HepG2 (cell line): Measurements from ENCODE around the gene ZNF507. TPM values are rescaled to one million over a fixed set of nuclear protein-coding genes. Genes with fewer than 3 reads are reported as not detected.

Experiments
- ATAC-seq: fragments of 200-7000 bp; cut with Tn5 transposase; 3 replicates; pipeline ENCODE4 v1.9.1; 2020; ENCODE audit warnings: mild to moderate bottlenecking, moderate library complexity
- BruUV-seq: library from RNA; stranded (reverse); fragments of 400-500 nt; replicated peaks from 2 replicates; lab custom pipeline; 2021; lab: Mats Ljungman, UMichigan
- CTCF ChIA-PET: fragments of 300-600 bp; formaldehyde crosslinking; extraction: SDS; loops from one replicate; lab custom pipeline; 2021; ENCODE audit warnings: low total read pairs, inconsistent platforms, low intra/inter-chr PET ratio; lab: Yijun Ruan, JAX
- POLR2A ChIA-PET: fragments of 350-600 bp; sonication (Branson Sonifier 250); formaldehyde crosslinking; loops from one replicate; lab custom pipeline; 2020; ENCODE audit warnings: antibody characterized with exemption, inconsistent platforms; lab: Yijun Ruan, JAX
- DNase-seq: peaks from one replicate; pipeline ENCODE4 v3.0.0-alpha.2; 2015; ENCODE audit warnings: low spot score
- FAIRE-seq: peaks from 3 replicates; lab custom pipeline; 2011; peaks lifted over from hg19 to GRCh38; lab: Jason Lieb, UNC
- H2AFZ ChIP-seq: one replicate; pipeline ENCODE4 v1.6.1; 2011; ENCODE audit warnings: low read length, inconsistent platforms
- H3K27ac ChIP-seq: fragments of 300-600 bp; 3 replicates; pipeline ENCODE4 v1.8.0; 2011; ENCODE audit warnings: mixed run types, mild to moderate bottlenecking, mixed read lengths, low read length, inconsistent platforms; ENCODE audit not compliant: insufficient read depth; ENCODE audit errors: extremely low read length
- H3K27me3 ChIP-seq, 2 experiments: fragments of 200-600 bp in 1 of 2; 2 replicates in 1 of 2; 3 replicates in 1 of 2; pipeline versions ENCODE4 v1.6.0 to v1.8.0; 2011; ENCODE audit warnings: low read length in 2 of 2, mild to moderate bottlenecking in 2 of 2, moderate library complexity in 2 of 2, inconsistent platforms in 1 of 2; ENCODE audit not compliant: insufficient read depth in 2 of 2, control insufficient read depth in 1 of 2
- H3K36me3 ChIP-seq, 2 experiments: fragments of 200-600 bp in 1 of 2; replicated peaks in 1 of 2; 2 replicates in 1 of 2; 3 replicates in 1 of 2; pipeline versions ENCODE4 v1.5.1 to v1.8.0; 2011; ENCODE audit warnings: low read length in 2 of 2, inconsistent platforms in 1 of 2; ENCODE audit not compliant: insufficient read depth in 2 of 2, control insufficient read depth in 1 of 2
- H3K4me1 ChIP-seq: 2 replicates; pipeline ENCODE4 v1.5.1; 2012; ENCODE audit warnings: low read length, inconsistent platforms; ENCODE audit not compliant: insufficient read depth
- H3K4me2 ChIP-seq: 2 replicates; pipeline ENCODE4 v1.6.0; 2011; ENCODE audit warnings: low read depth, low read length, inconsistent platforms
- H3K4me3 ChIP-seq, 3 experiments: fragments of 200-600 bp in 1 of 3; sonication (generic), shearing (Covaris generic) in 1 of 3; replicated peaks in 1 of 3; 2 replicates each; pipeline ENCODE4 v1.5.1; 2011 to 2016; ENCODE audit warnings: low read length in 3 of 3, inconsistent platforms in 2 of 3, low read depth in 2 of 3, mild to moderate bottlenecking in 2 of 3, control low read depth in 1 of 3, mixed read lengths in 1 of 3; ENCODE audit not compliant: insufficient read depth in 1 of 3
- H3K79me2 ChIP-seq: one replicate; pipeline ENCODE4 v1.6.1; 2011; ENCODE audit warnings: low read length, inconsistent platforms; ENCODE audit not compliant: insufficient read depth
- H3K9ac ChIP-seq: 2 replicates; pipeline ENCODE4 v1.6.0; 2011; ENCODE audit warnings: mild to moderate bottlenecking, low read depth, low read length, inconsistent platforms; ENCODE audit not compliant: insufficient read depth
- H3K9me3 ChIP-seq: 2 replicates; pipeline ENCODE4 v1.5.1; 2012; ENCODE audit warnings: mild to moderate bottlenecking, low read length
- H4K20me1 ChIP-seq: 2 replicates; pipeline ENCODE4 v1.6.0; 2011; ENCODE audit warnings: inconsistent platforms, mild to moderate bottlenecking, low read length, moderate library complexity; ENCODE audit not compliant: insufficient read depth
- MLXIP ChIP-seq: sonication (generic); formaldehyde crosslinking; IDR thresholded peaks from 2 replicates; pipeline ENCODE4 v1.9.0; 2021; ENCODE audit warnings: missing genetic modification reagents, borderline replicate concordance
- ZNF18 ChIP-seq: sonication (generic); formaldehyde crosslinking; IDR thresholded peaks from 2 replicates; pipeline ENCODE4 v1.8.0; 2022; ENCODE audit warnings: mild to moderate bottlenecking, missing genetic modification reagents; ENCODE audit not compliant: insufficient replicate concordance
- WGBS: methylation state at CpG from one replicate; pipeline ENCODE4 v1.1.6; 2017; ENCODE audit warnings: low lambda C conversion rate; 5-methylcytosine and 5-hydroxymethylcytosine counted together
- in situ Hi-C: cut with HindIII; loops from 2 replicates; pipeline ENCODE4 v1.10.0; 2017; ENCODE audit warnings: low pct_unique_long_range_greater_than_20kb; ENCODE audit not compliant: extremely low pct_ligation_motif_present
- intact Hi-C: fragments of 100-400 bp; cut with micrococcal nuclease; formaldehyde crosslinking; loops from one replicate; pipeline ENCODE4 v1.10.0; 2022; ENCODE audit not compliant: unreplicated experiment
- polyA plus RNA-seq, 8 experiments: library from polyadenylated mRNA; depleted of rRNA in 3 of 8; stranded (reverse) in 7 of 8; unstranded in 1 of 8; fragments of >200 nt; fragmentation: Illumina TruSeq in 4 of 8; extraction: Trizol in 4 of 8; gene quantifications; 2 replicates each; pipeline versions ENCODE4 v1.2.1 to v1.2.3, GENCODE V29; 2011 to 2016; ENCODE audit warnings: low read depth in 4 of 8, missing spikeins in 1 of 8, mixed read lengths in 1 of 8; ENCODE audit not compliant: insufficient read depth in 1 of 8
- total RNA-seq, 5 experiments: library from RNA; depleted of rRNA; stranded (reverse); fragments of >200 nt; fragmentation: Illumina TruSeq; extraction: Trizol; gene quantifications; 2 replicates each; pipeline ENCODE4 v1.2.3, GENCODE V29; 2016; ENCODE audit warnings: low read depth in 1 of 5

The ZNF507 gene
- total and polyA plus RNA-seq, 2 of the 13 experiments (the other 11 are each of a cell fraction or from before 2014, with no cell fraction given): 7.3 to 10.9 TPM

- H3K27me3 ChIP-seq: no peaks in the 10 kb centered on the region
- ATAC-seq: no peak; the same call in 2 of the 3 replicates
- H3K4me1 ChIP-seq: peaks cover 27% of the 10 kb centered on the region
- H3K36me3 ChIP-seq: no peaks in the 10 kb centered on the region; a peak in 1 of 5 replicates
- H3K27ac ChIP-seq: no peak overlapping the region
- no peak overlapping the region for H3K4me2 ChIP-seq
- H2AFZ ChIP-seq: no peak overlapping the region
- intact Hi-C loops (no loop called here), in situ Hi-C loops (no loop called here)
- 98% methylated on average over 3 of the region's 3 CpGs for WGBS
- H4K20me1 ChIP-seq: no peaks in the 10 kb centered on the region
- no peaks in the 10 kb centered on the region for H3K9me3 ChIP-seq
- FAIRE-seq: no peak
- no peak overlapping the region for H3K9ac ChIP-seq
- no peaks in the 10 kb centered on the region for H3K79me2 ChIP-seq
- BruUV-seq: no TSS peak
- no peak for DNase-seq
- TF ChIP-seq MLXIP (CRISPR knock-in tag) (no peak), ZNF18 (no peak)
- ChIA-PET CTCF (no interaction called here), POLR2A (interaction anchor here (1.4 kb wide), 1 partner anchor 13 kb away, joined by 3 read pairs; the partner anchor contains the start of gene DPY19L3)
- no peak overlapping the region for H3K4me3 ChIP-seq
Measured at GRCh38 chr19:32392901-32393300, 47.5 kb downstream of the ZNF507 start.
